Activated B cell treated with CpG ODN at 0.5 μM for 24 hours (primary cell): ENCODE data around the gene EPB41L4B. TPM values are rescaled to one million over a fixed set of nuclear protein-coding genes. Genes with fewer than 3 reads are reported as not detected.

Experiments used
- ATAC-seq: fragments of 200-7000 bp; cut with Tn5 transposase; one replicate; pipeline ENCODE4 v1.10.0; 2021; ENCODE audit warnings: low read depth, mild to moderate bottlenecking, moderate library complexity
- CTCF ChIA-PET: fragments of 350-600 bp; sonication (Branson Sonifier 250); formaldehyde crosslinking; loops from one replicate; lab custom pipeline; 2021; ENCODE audit warnings: antibody characterized with exemption; lab: Charles Lee
- POLR2A ChIA-PET: fragments of 350-600 bp; sonication (Branson Sonifier 250); formaldehyde crosslinking; loops from one replicate; lab custom pipeline; 2021; ENCODE audit warnings: antibody characterized with exemption; lab: Charles Lee
- DNase-seq: peaks from one replicate; pipeline ENCODE4 v3.0.0; 2022
- H3K27ac Mint-ChIP-seq: one replicate; pipeline ENCODE4 v1.8.0; 2020; ENCODE audit warnings: mixed read lengths
- H3K27me3 Mint-ChIP-seq: one replicate; pipeline ENCODE4 v1.8.0; 2021; ENCODE audit warnings: mixed read lengths
- H3K36me3 Mint-ChIP-seq: one replicate; pipeline ENCODE4 v1.8.0; 2021; ENCODE audit warnings: low read depth, mixed read lengths
- H3K4me1 Mint-ChIP-seq: one replicate; pipeline ENCODE4 v1.8.0; 2021; ENCODE audit warnings: mixed read lengths
- H3K4me3 Mint-ChIP-seq: one replicate; pipeline ENCODE4 v1.8.0; 2020; ENCODE audit warnings: mild to moderate bottlenecking, mixed read lengths
- H3K9me3 Mint-ChIP-seq: one replicate; pipeline ENCODE4 v1.8.0; 2020; ENCODE audit warnings: mixed read lengths
- intact Hi-C: fragments of 100-400 bp; cut with micrococcal nuclease; formaldehyde crosslinking; loops from one replicate; pipeline ENCODE4 v1.15.1; 2024
- total RNA-seq: library from RNA; stranded (reverse); gene quantifications from 2 replicates; pipeline ENCODE4 v1.2.3, GENCODE V29; 2022
- TF ChIP-seq, protein P1 (sequence below): fragments of 200-600 bp; IDR thresholded peaks from one replicate; pipeline ENCODE4 v1.8.0; 2022; ENCODE audit warnings: antibody characterized with exemption, mild to moderate bottlenecking

The EPB41L4B gene
- total RNA-seq, 1 donor from 2014 or later, result 5.3 TPM

DNA sequence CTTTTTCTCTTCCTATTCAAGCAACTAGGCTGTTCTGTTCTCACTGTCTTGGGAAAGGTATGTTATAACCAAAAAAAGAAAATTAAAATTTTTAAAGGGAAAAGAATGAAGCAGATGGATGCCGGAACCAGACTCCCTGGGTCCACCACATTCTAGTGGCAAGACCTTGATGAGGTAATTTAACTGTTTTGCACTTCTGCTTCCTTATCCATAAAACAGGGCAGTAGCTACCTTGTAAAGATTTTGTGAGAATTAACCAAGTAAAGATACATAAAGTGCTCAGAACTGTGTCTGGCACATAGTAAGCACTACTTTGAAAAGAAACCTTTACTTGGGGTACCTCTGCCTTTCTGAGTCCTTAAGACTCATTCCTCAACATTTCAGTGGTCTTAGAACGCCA, 17.0 kb downstream of the EPB41L4B start:
- no peak overlapping the region for H3K27ac Mint-ChIP-seq
- CTCF ChIA-PET, result no interaction called here

GRCh38 chr9:109302606-109303005, 18.3 kb downstream of the EPB41L4B start:
- H3K27me3 Mint-ChIP-seq, result peaks cover 14% of the 10 kb centered on the region
- TF ChIP-seq, protein P1, sequence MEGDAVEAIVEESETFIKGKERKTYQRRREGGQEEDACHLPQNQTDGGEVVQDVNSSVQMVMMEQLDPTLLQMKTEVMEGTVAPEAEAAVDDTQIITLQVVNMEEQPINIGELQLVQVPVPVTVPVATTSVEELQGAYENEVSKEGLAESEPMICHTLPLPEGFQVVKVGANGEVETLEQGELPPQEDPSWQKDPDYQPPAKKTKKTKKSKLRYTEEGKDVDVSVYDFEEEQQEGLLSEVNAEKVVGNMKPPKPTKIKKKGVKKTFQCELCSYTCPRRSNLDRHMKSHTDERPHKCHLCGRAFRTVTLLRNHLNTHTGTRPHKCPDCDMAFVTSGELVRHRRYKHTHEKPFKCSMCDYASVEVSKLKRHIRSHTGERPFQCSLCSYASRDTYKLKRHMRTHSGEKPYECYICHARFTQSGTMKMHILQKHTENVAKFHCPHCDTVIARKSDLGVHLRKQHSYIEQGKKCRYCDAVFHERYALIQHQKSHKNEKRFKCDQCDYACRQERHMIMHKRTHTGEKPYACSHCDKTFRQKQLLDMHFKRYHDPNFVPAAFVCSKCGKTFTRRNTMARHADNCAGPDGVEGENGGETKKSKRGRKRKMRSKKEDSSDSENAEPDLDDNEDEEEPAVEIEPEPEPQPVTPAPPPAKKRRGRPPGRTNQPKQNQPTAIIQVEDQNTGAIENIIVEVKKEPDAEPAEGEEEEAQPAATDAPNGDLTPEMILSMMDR, result no peak
- H3K27ac Mint-ChIP-seq, result no peak overlapping the region
- POLR2A ChIA-PET, result no interaction called here
- no peaks in the 10 kb centered on the region for H3K36me3 Mint-ChIP-seq
- no peak overlapping the region for H3K4me3 Mint-ChIP-seq
- ATAC-seq (no peak), DNase-seq (no peak)
- H3K4me1 Mint-ChIP-seq, result no peaks in the 10 kb centered on the region
- intact Hi-C loops, result no loop called here
- CTCF ChIA-PET, result no interaction called here
- H3K9me3 Mint-ChIP-seq, result no peaks in the 10 kb centered on the region

More for the DNA sequence above, 17.0 kb downstream of the EPB41L4B start:
- H3K27me3 Mint-ChIP-seq, result peaks cover 14% of the 10 kb centered on the region
- H3K36me3 Mint-ChIP-seq, result no peaks in the 10 kb centered on the region
- H3K4me3 Mint-ChIP-seq, result no peak overlapping the region
- intact Hi-C loops, result no loop called here
- no peaks in the 10 kb centered on the region for H3K9me3 Mint-ChIP-seq
- ATAC-seq, result no peak
- POLR2A ChIA-PET, result interaction anchor here (0.6 kb wide), 1 partner anchor 108 kb away, joined by 3 read pairs; no protein-coding TSS in a partner anchor
- TF ChIP-seq, protein P1, result no peak
- no peaks in the 10 kb centered on the region for H3K4me1 Mint-ChIP-seq
- DNase-seq, result no peak

DNA sequence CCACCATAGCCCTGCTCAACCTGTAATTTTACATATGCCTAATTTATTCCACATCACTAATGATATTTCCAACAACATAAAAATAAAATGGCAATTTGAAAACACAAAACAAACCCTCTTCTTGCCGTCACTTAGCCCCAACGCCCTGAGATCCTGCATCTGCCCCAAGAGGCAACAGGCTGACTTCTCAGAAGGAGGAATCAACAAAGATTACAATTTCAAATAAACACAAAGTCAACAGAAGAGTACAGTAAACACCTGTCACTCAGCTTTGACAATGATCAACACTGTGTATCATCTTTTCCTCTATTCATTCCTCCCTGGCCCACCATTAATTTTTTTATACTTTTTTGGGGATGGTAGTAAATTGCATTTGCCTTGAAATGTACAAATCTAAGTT, 19.8 kb downstream of the EPB41L4B start:
- ATAC-seq (no peak), DNase-seq (no peak)
- ChIA-PET CTCF (no interaction called here), POLR2A (no interaction called here)
- no peak overlapping the region for H3K27ac Mint-ChIP-seq
- H3K9me3 Mint-ChIP-seq, result peaks cover 2% of the 10 kb centered on the region
- H3K4me1 Mint-ChIP-seq, result no peaks in the 10 kb centered on the region
- peaks cover 17% of the 10 kb centered on the region for H3K27me3 Mint-ChIP-seq
- intact Hi-C loops, result no loop called here
- no peak overlapping the region for H3K4me3 Mint-ChIP-seq
- H3K36me3 Mint-ChIP-seq, result no peaks in the 10 kb centered on the region
- TF ChIP-seq, protein P1, result no peak

GRCh38 chr9:109299891-109300290, 21.0 kb downstream of the EPB41L4B start:
- TF ChIP-seq, protein P1, result no peak
- no peak overlapping the region for H3K4me3 Mint-ChIP-seq
- H3K27me3 Mint-ChIP-seq, result peaks cover 17% of the 10 kb centered on the region
- POLR2A ChIA-PET, result no interaction called here
- CTCF ChIA-PET, result no interaction called here
- ATAC-seq, result no peak
- peaks cover 2% of the 10 kb centered on the region for H3K9me3 Mint-ChIP-seq
- H3K27ac Mint-ChIP-seq, result no peak overlapping the region
- H3K4me1 Mint-ChIP-seq, result no peaks in the 10 kb centered on the region
- no peaks in the 10 kb centered on the region for H3K36me3 Mint-ChIP-seq
- intact Hi-C loops, result no loop called here
- DNase-seq, result no peak

GRCh38 chr9:109297899-109298298, 23.0 kb downstream of the EPB41L4B start:
- Mint-ChIP-seq H3K36me3 (no peaks in the 10 kb centered on the region), H3K27me3 (peaks cover 14% of the 10 kb centered on the region), H3K9me3 (peaks cover 2% of the 10 kb centered on the region), H3K4me3 (no peak overlapping the region), H3K27ac (no peak overlapping the region), H3K4me1 (no peaks in the 10 kb centered on the region)
- intact Hi-C loops, result no loop called here
- ATAC-seq (no peak), DNase-seq (no peak)
- POLR2A ChIA-PET, result no interaction called here
- CTCF ChIA-PET, result interaction anchor here (0.7 kb wide), 1 partner anchor 53 kb away, joined by 3 read pairs; no protein-coding TSS in a partner anchor
- TF ChIP-seq, protein P1, result no peak
